Stomach (tissue), 4 donors: Measurements from ENCODE around the gene KCTD20.
"Not testable (repeated sequence)": the region's sequence is repeated elsewhere in the genome, so short reads cannot be mapped to it uniquely, and the experiment has no call there.

Source experiments
- POLR2A ChIP-seq, 4 donors: fragments of 450-650 bp; IDR thresholded peaks; one replicate each; pipeline ENCODE4 v1.6.1; 2016; ENCODE audit warnings: antibody characterized with exemption in 4 of 4, control low read depth in 2 of 4, mild to moderate bottlenecking in 1 of 4, moderate library complexity in 1 of 4
- TF ChIP-seq, protein P1 (sequence below), 7 experiments: fragments of 450-650 bp in 4 of 7; fragments of 200-600 bp in 3 of 7; sonication (generic) in 3 of 7; IDR thresholded peaks; one replicate each; pipeline ENCODE4 v1.5.1; 2016 to 2019; ENCODE audit warnings: antibody characterized with exemption in 7 of 7, control low read depth in 2 of 7, mild to moderate bottlenecking in 1 of 7

DNA sequence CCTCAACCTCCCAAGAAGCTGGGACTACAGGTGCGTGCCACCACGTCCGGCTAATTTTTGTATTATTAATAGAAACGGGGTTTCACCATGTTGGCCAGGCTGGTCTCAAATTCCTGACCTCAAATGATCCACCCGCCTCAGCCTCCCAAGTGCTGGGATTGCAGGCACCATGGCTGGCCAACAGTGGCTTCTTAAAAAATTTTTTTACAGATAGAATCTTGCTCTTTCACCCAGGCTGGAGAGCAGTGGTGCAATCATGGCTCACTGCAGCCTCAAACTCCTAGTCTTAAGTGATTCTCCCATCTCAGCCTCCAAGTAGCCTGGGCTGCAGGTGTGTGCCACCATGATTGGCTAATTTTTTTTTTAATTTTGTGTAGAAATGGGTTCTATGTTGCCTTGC, 40.5 kb downstream of the KCTD20 start:
- TF ChIP-seq, protein P1, sequence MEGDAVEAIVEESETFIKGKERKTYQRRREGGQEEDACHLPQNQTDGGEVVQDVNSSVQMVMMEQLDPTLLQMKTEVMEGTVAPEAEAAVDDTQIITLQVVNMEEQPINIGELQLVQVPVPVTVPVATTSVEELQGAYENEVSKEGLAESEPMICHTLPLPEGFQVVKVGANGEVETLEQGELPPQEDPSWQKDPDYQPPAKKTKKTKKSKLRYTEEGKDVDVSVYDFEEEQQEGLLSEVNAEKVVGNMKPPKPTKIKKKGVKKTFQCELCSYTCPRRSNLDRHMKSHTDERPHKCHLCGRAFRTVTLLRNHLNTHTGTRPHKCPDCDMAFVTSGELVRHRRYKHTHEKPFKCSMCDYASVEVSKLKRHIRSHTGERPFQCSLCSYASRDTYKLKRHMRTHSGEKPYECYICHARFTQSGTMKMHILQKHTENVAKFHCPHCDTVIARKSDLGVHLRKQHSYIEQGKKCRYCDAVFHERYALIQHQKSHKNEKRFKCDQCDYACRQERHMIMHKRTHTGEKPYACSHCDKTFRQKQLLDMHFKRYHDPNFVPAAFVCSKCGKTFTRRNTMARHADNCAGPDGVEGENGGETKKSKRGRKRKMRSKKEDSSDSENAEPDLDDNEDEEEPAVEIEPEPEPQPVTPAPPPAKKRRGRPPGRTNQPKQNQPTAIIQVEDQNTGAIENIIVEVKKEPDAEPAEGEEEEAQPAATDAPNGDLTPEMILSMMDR (IDR thresholded peaks at IDR 0.05): not testable (repeated sequence)
- TF ChIP-seq POLR2A (IDR thresholded peaks at IDR 0.05): not testable (repeated sequence)
